Osteoblast (primary cell): ENCODE results near the gene QTRT2. TPM values are rescaled to one million over a fixed set of nuclear protein-coding genes. Genes with fewer than 3 reads are reported as not detected.

Source experiments
- DNase-seq: peaks from one replicate; pipeline ENCODE4 v3.0.0; 2011; ENCODE audit warnings: low spot score, mixed read lengths; ENCODE audit not compliant: insufficient read length; ENCODE audit errors: missing footprints
- H2AFZ ChIP-seq: 2 replicates; pipeline ENCODE4 v1.6.0; 2011; ENCODE audit warnings: mild to moderate bottlenecking, low read length
- H3K27ac ChIP-seq: 2 replicates; pipeline ENCODE4 v1.5.1; 2011; ENCODE audit warnings: mild to moderate bottlenecking, low read depth, low read length, moderate library complexity
- H3K27me3 ChIP-seq: 2 replicates; pipeline ENCODE4 v1.6.0; 2012; ENCODE audit warnings: mild to moderate bottlenecking, control low read depth, inconsistent platforms, low read length, moderate library complexity; ENCODE audit not compliant: insufficient read depth
- H3K36me3 ChIP-seq: 2 replicates; pipeline ENCODE4 v1.5.1; 2011; ENCODE audit warnings: mild to moderate bottlenecking, low read length, control low read depth, moderate library complexity; ENCODE audit not compliant: insufficient read depth
- H3K4me1 ChIP-seq: 2 replicates; pipeline ENCODE4 v1.5.1; 2011; ENCODE audit warnings: mild to moderate bottlenecking, low read length, control low read depth, moderate library complexity; ENCODE audit not compliant: insufficient read depth
- H3K4me2 ChIP-seq: 2 replicates; pipeline ENCODE4 v1.6.0; 2011; ENCODE audit warnings: mild to moderate bottlenecking, low read length; ENCODE audit not compliant: insufficient read depth
- H3K4me3 ChIP-seq: fragments of 200-600 bp; sonication (generic); 3 replicates; pipeline ENCODE4 v1.5.1; 2012; ENCODE audit warnings: mild to moderate bottlenecking, low read length, inconsistent platforms; ENCODE audit not compliant: insufficient read depth
- H3K79me2 ChIP-seq: 2 replicates; pipeline ENCODE4 v1.6.0; 2012; ENCODE audit warnings: mild to moderate bottlenecking, low read length, control low read depth, inconsistent platforms; ENCODE audit not compliant: insufficient read depth
- H3K9me3 ChIP-seq: 2 replicates; pipeline ENCODE4 v1.5.1; 2011; ENCODE audit warnings: low read depth, low read length, control low read depth
- H4K20me1 ChIP-seq: 2 replicates; pipeline ENCODE4 v1.6.0; 2012; ENCODE audit warnings: mild to moderate bottlenecking, low read length, control low read depth; ENCODE audit not compliant: insufficient read depth
- CTCF ChIP-seq: IDR thresholded peaks from 2 replicates; pipeline ENCODE4 v1.5.1; 2011; ENCODE audit warnings: mild to moderate bottlenecking, low read depth, low read length, moderate library complexity; ENCODE audit errors: extremely low read depth
- total RNA-seq: library from RNA; depleted of rRNA; stranded (reverse); fragments of >200 nt; gene quantifications from 2 replicates; pipeline ENCODE4 v1.2.3, GENCODE V29; 2012

Gene QTRT2
- total RNA-seq, 1 donor: 14.5 TPM

- H3K4me2 ChIP-seq: no peak overlapping the region
- no peak for DNase-seq
- no peak for TF ChIP-seq CTCF
Measured at GRCh38 chr3:114104414-114104813, 47.9 kb downstream of the QTRT2 start.

GRCh38 chr3:114108137-114108536 lies 51.6 kb downstream of the QTRT2 start:
- no peaks in the 10 kb centered on the region for H3K36me3 ChIP-seq
- no peak overlapping the region for H2AFZ ChIP-seq
- peaks cover 18% of the 10 kb centered on the region for H3K27me3 ChIP-seq
- H3K4me3 ChIP-seq: no peak overlapping the region
- H4K20me1 ChIP-seq: no peaks in the 10 kb centered on the region
- H3K79me2 ChIP-seq: no peaks in the 10 kb centered on the region
- no peak for TF ChIP-seq CTCF
- H3K4me2 ChIP-seq: no peak overlapping the region
- H3K4me1 ChIP-seq: no peaks in the 10 kb centered on the region
- no peak for DNase-seq
- H3K27ac ChIP-seq: no peak overlapping the region
- H3K9me3 ChIP-seq: no peaks in the 10 kb centered on the region

More at GRCh38 chr3:114104414-114104813, 47.9 kb downstream of the QTRT2 start:
- Histone ChIP-seq H3K27ac (no peak overlapping the region), H4K20me1 (no peaks in the 10 kb centered on the region), H2AFZ (no peak overlapping the region), H3K79me2 (no peaks in the 10 kb centered on the region), H3K36me3 (no peaks in the 10 kb centered on the region), H3K4me3 (no peak overlapping the region), H3K4me1 (no peaks in the 10 kb centered on the region), H3K27me3 (peaks cover 3% of the 10 kb centered on the region), H3K9me3 (no peaks in the 10 kb centered on the region)

- Histone ChIP-seq H3K79me2 (no peaks in the 10 kb centered on the region), H3K4me1 (no peaks in the 10 kb centered on the region), H3K27me3 (peaks cover 18% of the 10 kb centered on the region), H3K27ac (no peak overlapping the region), H3K4me3 (no peak overlapping the region), H3K36me3 (no peaks in the 10 kb centered on the region), H3K9me3 (no peaks in the 10 kb centered on the region), H3K4me2 (no peak overlapping the region), H2AFZ (no peak overlapping the region), H4K20me1 (no peaks in the 10 kb centered on the region)
- no peak for TF ChIP-seq CTCF
- no peak for DNase-seq
Measured at GRCh38 chr3:114110439-114110838, 53.9 kb downstream of the QTRT2 start.

- Histone ChIP-seq H3K4me3 (no peak overlapping the region), H3K4me2 (no peak overlapping the region), H3K79me2 (no peaks in the 10 kb centered on the region), H3K27me3 (peaks cover 18% of the 10 kb centered on the region), H2AFZ (no peak overlapping the region), H4K20me1 (no peaks in the 10 kb centered on the region), H3K9me3 (no peaks in the 10 kb centered on the region), H3K27ac (no peak overlapping the region), H3K36me3 (no peaks in the 10 kb centered on the region), H3K4me1 (no peaks in the 10 kb centered on the region)
- TF ChIP-seq CTCF: no peak
- DNase-seq: no peak
Measured at GRCh38 chr3:114111060-114111770, 54.7 kb downstream of the QTRT2 start.
